Caki2 (cell line): ENCODE results near the gene BTN1A1. TPM values are rescaled to one million over a fixed set of nuclear protein-coding genes. Genes with fewer than 3 reads are reported as not detected.
"Not testable (repeated sequence)": the region's sequence is repeated elsewhere in the genome, so short reads cannot be mapped to it uniquely, and the experiment has no call there.

Experiments used
- DNase-seq: peaks from one replicate; pipeline ENCODE4 v3.0.0-alpha.2; 2015; ENCODE audit warnings: low read depth
- in situ Hi-C: cut with HindIII; loops from 2 replicates; pipeline ENCODE4 v1.10.0; 2016; ENCODE audit warnings: low sequenced_read_pairs, low pct_unique_long_range_greater_than_20kb, mixed read lengths
- total RNA-seq: library from RNA; depleted of rRNA; stranded (reverse); fragments of >200 nt; shearing (Covaris generic); gene quantifications from 2 replicates; pipeline ENCODE4 v1.2.3, GENCODE V29; 2014; ENCODE audit warnings: low replicate concordance; rRNA removed

BTN1A1 gene
- 0.47 TPM in 1 of 2 replicates, not detected in the other for total RNA-seq

GRCh38 chr6:26500102-26500501, at the start of gene BTN1A1:
TSS of gene BTN1A1 (plus strand) at chr6:26500303. CDS start at chr6:26501287, 984 bp downstream.
- in situ Hi-C loops = no loop called here

GRCh38 chr6:26452631-26453235, 47.4 kb upstream of the BTN1A1 start:
- in situ Hi-C loops = no loop called here
- DNase-seq = no peak

More at GRCh38 chr6:26500102-26500501, at the start of gene BTN1A1:
- no peak for DNase-seq

GRCh38 chr6:26454631-26455030, 45.5 kb upstream of the BTN1A1 start:
- no peak for DNase-seq
- in situ Hi-C loops = no loop called here

GRCh38 chr6:26455357-26455970, 44.6 kb upstream of the BTN1A1 start:
- no peak for DNase-seq
- in situ Hi-C loops = no loop called here

GRCh38 chr6:26457264-26457805, 42.8 kb upstream of the BTN1A1 start:
- in situ Hi-C loops = no loop called here
- DNase-seq = no peak

- DNase-seq = peak; percentile 88
- in situ Hi-C loops = no loop called here
Measured at GRCh38 chr6:26457806-26458688, 42.1 kb upstream of the BTN1A1 start, which contains the start of gene BTN2A1. TSS of gene BTN2A1 (plus strand) at chr6:26457955. CDS start at chr6:26458637, 682 bp downstream.

GRCh38 chr6:26459023-26459810, 40.9 kb upstream of the BTN1A1 start:
- no peak for DNase-seq
- in situ Hi-C loops = no loop called here

- in situ Hi-C loops = not testable (repeated sequence)
Measured at GRCh38 chr6:26461353-26461752, 38.8 kb upstream of the BTN1A1 start.

GRCh38 chr6:26464014-26464413, 36.1 kb upstream of the BTN1A1 start:
- no peak for DNase-seq
- in situ Hi-C loops = no loop called here

More at GRCh38 chr6:26461353-26461752, 38.8 kb upstream of the BTN1A1 start:
- not testable (repeated sequence) for DNase-seq

- no peak for DNase-seq
- in situ Hi-C loops = no loop called here
Measured at GRCh38 chr6:26464416-26465131, 35.5 kb upstream of the BTN1A1 start.

- no peak for DNase-seq
- in situ Hi-C loops = no loop called here
Measured at GRCh38 chr6:26465776-26466175, 34.3 kb upstream of the BTN1A1 start.

- in situ Hi-C loops = no loop called here
- DNase-seq = no peak
Measured at GRCh38 chr6:26468829-26469228, 31.3 kb upstream of the BTN1A1 start.

GRCh38 chr6:26470643-26471042, 29.5 kb upstream of the BTN1A1 start:
- DNase-seq = no peak

GRCh38 chr6:26471970-26472369, 28.1 kb upstream of the BTN1A1 start:
- DNase-seq = no peak
- in situ Hi-C loops = no loop called here

More at GRCh38 chr6:26470643-26471042, 29.5 kb upstream of the BTN1A1 start:
- in situ Hi-C loops = no loop called here

- DNase-seq = no peak
- in situ Hi-C loops = no loop called here
Measured at GRCh38 chr6:26472549-26473290, 27.4 kb upstream of the BTN1A1 start.

GRCh38 chr6:26473429-26473757, 26.7 kb upstream of the BTN1A1 start:
- in situ Hi-C loops = no loop called here
- no peak for DNase-seq
